Ectodermal cell (in vitro differentiated cells): Measurements from ENCODE around the gene CCDC87.

ENCODE experiments used
- H3K27ac ChIP-seq: 2 replicates; pipeline ENCODE4 v1.7.0; 2013; ENCODE audit warnings: mild to moderate bottlenecking, low read depth, low read length; ENCODE audit not compliant: insufficient read depth, poor library complexity, severe bottlenecking
- H3K27me3 ChIP-seq: 2 replicates; pipeline ENCODE4 v1.7.0; 2013; ENCODE audit warnings: mild to moderate bottlenecking, low read length; ENCODE audit not compliant: insufficient read depth, control insufficient read depth, poor library complexity, severe bottlenecking
- H3K36me3 ChIP-seq: one replicate; pipeline ENCODE4 v1.7.0; 2013; ENCODE audit warnings: low read length; ENCODE audit not compliant: control insufficient read depth, insufficient read depth
- H3K4me1 ChIP-seq: one replicate; pipeline ENCODE4 v1.7.0; 2013; ENCODE audit warnings: low read length; ENCODE audit not compliant: control insufficient read depth, insufficient read depth
- H3K4me3 ChIP-seq: 2 replicates; pipeline ENCODE4 v1.7.0; 2013; ENCODE audit warnings: low read depth, low read length, control low read depth; ENCODE audit not compliant: insufficient read depth
- H3K9me3 ChIP-seq: 2 replicates; pipeline ENCODE4 v1.7.0; 2013; ENCODE audit warnings: mild to moderate bottlenecking, low read length, moderate library complexity; ENCODE audit not compliant: control insufficient read depth
- WGBS, 2 experiments: methylation state at CpG; one replicate each; pipeline ENCODE4 v1.1.7; 2013; ENCODE audit warnings: missing lambda C conversion rate in 2 of 2; 5-methylcytosine and 5-hydroxymethylcytosine counted together

CCDC87 gene

GRCh38 chr11:66631883-66632282 lies 39.0 kb upstream of the CCDC87 start:
- WGBS, 2 experiments: 95 to 98% methylated on average over 6 of the region's 6 CpGs
- Histone ChIP-seq H3K4me3 (no peak overlapping the region), H3K9me3 (no peaks in the 10 kb centered on the region)

GRCh38 chr11:66629356-66629755 lies 36.5 kb upstream of the CCDC87 start:
- H3K27ac ChIP-seq: no peak overlapping the region
- no peaks in the 10 kb centered on the region for H3K9me3 ChIP-seq
- H3K4me3 ChIP-seq: no peak overlapping the region
- H3K27me3 ChIP-seq: no peaks in the 10 kb centered on the region
- peaks cover 69% of the 10 kb centered on the region for H3K36me3 ChIP-seq
- WGBS, 2 experiments: 94 to 100% methylated on average over 1 to 2 of the region's 2 CpGs
- no peaks in the 10 kb centered on the region for H3K4me1 ChIP-seq

More at GRCh38 chr11:66631883-66632282, 39.0 kb upstream of the CCDC87 start:
- Histone ChIP-seq H3K4me1 (no peaks in the 10 kb centered on the region), H3K36me3 (peaks cover 48% of the 10 kb centered on the region), H3K27ac (no peak overlapping the region), H3K27me3 (no peaks in the 10 kb centered on the region)

GRCh38 chr11:66628061-66628603 lies 35.3 kb upstream of the CCDC87 start:
- Histone ChIP-seq H3K27ac (no peak overlapping the region), H3K9me3 (no peaks in the 10 kb centered on the region), H3K36me3 (peaks cover 78% of the 10 kb centered on the region), H3K4me3 (no peak overlapping the region), H3K27me3 (no peaks in the 10 kb centered on the region), H3K4me1 (no peaks in the 10 kb centered on the region)
- WGBS, 2 experiments: 97 to 98% methylated on average over 7 of the region's 7 CpGs

DNA sequence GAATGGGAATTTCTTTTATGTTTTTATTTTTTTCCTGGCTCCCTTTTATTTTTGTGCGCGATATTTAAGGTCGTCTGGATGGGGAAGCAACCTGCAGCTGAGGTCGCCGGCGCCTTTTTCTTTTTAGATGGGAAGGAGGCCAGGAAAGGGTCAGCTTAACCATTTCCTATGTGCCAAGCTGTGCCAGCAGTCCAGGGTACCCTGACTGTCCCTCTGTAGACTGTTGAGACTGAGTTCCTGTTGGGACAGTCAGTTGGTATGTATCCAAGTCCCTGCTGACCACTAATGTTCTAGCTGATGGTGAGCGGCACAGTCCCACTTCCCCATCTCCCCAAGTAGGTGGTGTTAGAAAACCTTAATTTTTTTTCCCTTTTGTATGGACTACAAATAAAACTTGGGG lies 34.1 kb upstream of the CCDC87 start:
- WGBS, 2 experiments: 93 to 98% methylated on average over 7 of the region's 7 CpGs
- H3K36me3 ChIP-seq: peaks cover 75% of the 10 kb centered on the region

DNA sequence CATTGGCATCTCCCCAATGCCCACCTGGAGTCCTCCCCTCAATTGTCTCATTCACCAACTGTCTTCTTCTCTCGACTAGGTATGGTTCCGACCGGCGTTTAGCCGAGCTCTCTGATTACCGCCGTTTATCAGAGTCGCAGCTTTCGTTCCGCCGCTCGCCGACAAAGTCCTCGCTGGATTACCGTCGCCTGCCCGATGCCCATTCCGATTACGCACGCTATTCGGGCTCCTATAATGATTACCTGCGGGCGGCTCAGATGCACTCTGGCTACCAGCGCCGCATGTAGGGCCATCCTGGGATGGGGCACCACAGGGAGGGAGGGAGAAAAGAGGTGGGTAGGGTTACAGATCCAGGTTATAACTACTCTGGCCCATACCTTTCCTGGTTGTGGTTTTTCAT lies 33.5 kb upstream of the CCDC87 start:
- H3K9me3 ChIP-seq: no peaks in the 10 kb centered on the region
- 97% methylated on average over 25 of the region's 25 CpGs for WGBS, 2 experiments
- H3K36me3 ChIP-seq: peaks cover 75% of the 10 kb centered on the region

More for the DNA sequence above, 34.1 kb upstream of the CCDC87 start:
- Histone ChIP-seq H3K27me3 (no peaks in the 10 kb centered on the region), H3K4me1 (no peaks in the 10 kb centered on the region), H3K27ac (no peak overlapping the region), H3K9me3 (no peaks in the 10 kb centered on the region), H3K4me3 (no peak overlapping the region)

GRCh38 chr11:66625752-66626149 lies 32.9 kb upstream of the CCDC87 start:
- Histone ChIP-seq H3K4me3 (no peak overlapping the region), H3K36me3 (peaks cover 75% of the 10 kb centered on the region), H3K9me3 (no peaks in the 10 kb centered on the region), H3K27me3 (no peaks in the 10 kb centered on the region), H3K4me1 (peaks cover 3% of the 10 kb centered on the region), H3K27ac (no peak overlapping the region)
- WGBS, 2 experiments: 97 to 99% methylated on average over 9 of the region's 9 CpGs

More for the DNA sequence above, 33.5 kb upstream of the CCDC87 start:
- no peaks in the 10 kb centered on the region for H3K4me1 ChIP-seq
- no peaks in the 10 kb centered on the region for H3K27me3 ChIP-seq
- no peak overlapping the region for H3K4me3 ChIP-seq
- H3K27ac ChIP-seq: no peak overlapping the region

DNA sequence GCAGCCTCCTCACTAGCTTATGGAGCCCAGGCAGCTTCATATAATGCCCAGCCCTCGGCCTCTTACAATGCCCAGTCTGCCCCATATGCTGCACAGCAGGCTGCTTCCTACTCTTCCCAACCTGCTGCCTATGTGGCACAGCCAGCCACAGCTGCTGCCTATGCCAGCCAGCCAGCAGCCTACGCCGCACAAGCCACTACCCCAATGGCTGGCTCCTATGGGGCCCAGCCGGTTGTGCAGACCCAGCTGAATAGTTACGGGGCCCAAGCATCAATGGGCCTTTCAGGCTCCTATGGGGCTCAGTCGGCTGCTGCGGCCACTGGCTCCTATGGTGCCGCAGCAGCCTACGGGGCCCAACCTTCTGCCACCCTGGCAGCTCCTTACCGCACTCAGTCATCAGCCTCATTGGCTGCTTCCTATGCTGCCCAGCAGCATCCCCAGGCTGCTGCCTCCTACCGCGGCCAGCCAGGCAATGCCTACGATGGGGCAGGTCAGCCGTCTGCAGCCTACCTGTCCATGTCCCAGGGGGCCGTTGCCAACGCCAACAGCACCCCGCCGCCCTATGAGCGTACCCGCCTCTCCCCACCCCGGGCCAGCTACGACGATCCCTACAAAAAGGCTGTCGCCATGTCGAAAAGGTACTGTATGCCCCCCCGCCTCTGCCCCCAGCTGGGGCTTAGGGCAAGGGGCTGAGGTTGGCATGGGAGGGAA lies 32.3 kb upstream of the CCDC87 start:
- H3K27ac ChIP-seq: no peak overlapping the region
- H3K4me1 ChIP-seq: peaks cover 3% of the 10 kb centered on the region
- H3K36me3 ChIP-seq: peaks cover 71% of the 10 kb centered on the region
- no peaks in the 10 kb centered on the region for H3K9me3 ChIP-seq
- WGBS, 2 experiments: 96% methylated on average over 26 of the region's 26 CpGs
- H3K27me3 ChIP-seq: no peaks in the 10 kb centered on the region
- no peak overlapping the region for H3K4me3 ChIP-seq

GRCh38 chr11:66624450-66624849 lies 31.6 kb upstream of the CCDC87 start:
- H3K9me3 ChIP-seq: no peaks in the 10 kb centered on the region
- H3K27ac ChIP-seq: no peak overlapping the region
- WGBS, 2 experiments: 95 to 96% methylated on average over 16 of the region's 16 CpGs
- H3K36me3 ChIP-seq: peaks cover 63% of the 10 kb centered on the region
- H3K27me3 ChIP-seq: no peaks in the 10 kb centered on the region
- no peak overlapping the region for H3K4me3 ChIP-seq
- peaks cover 9% of the 10 kb centered on the region for H3K4me1 ChIP-seq

DNA sequence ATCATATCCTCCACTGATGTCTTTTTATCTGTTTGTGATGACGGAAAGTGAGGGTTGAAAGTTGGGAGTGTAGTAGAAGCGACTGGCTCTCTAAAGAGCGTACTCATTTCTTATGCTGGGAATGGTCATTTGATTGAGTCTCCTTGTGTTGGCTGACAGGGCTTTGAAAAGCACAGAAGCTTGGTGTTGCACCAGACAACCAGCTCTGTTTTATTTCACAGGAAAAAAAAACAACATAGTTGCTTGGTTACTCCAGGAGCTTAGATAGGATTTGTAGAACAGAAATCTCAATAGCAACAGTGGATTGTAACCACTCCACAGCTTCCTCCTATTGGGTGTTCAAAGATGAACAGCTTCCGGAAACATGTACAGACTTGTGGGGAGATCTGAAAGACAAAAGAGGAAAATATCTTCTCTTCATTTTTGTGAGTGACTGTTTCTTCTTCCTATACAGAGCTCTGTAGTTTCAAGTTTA lies 26.3 kb upstream of the CCDC87 start:
- peaks cover 24% of the 10 kb centered on the region for H3K36me3 ChIP-seq
- H3K4me1 ChIP-seq: peaks cover 19% of the 10 kb centered on the region
- no peak overlapping the region for H3K27ac ChIP-seq
- H3K9me3 ChIP-seq: no peaks in the 10 kb centered on the region
- H3K27me3 ChIP-seq: no peaks in the 10 kb centered on the region
- 94% methylated on average over 4 of the region's 4 CpGs for WGBS, 2 experiments
- H3K4me3 ChIP-seq: peak overlapping the region; percentile 77

DNA sequence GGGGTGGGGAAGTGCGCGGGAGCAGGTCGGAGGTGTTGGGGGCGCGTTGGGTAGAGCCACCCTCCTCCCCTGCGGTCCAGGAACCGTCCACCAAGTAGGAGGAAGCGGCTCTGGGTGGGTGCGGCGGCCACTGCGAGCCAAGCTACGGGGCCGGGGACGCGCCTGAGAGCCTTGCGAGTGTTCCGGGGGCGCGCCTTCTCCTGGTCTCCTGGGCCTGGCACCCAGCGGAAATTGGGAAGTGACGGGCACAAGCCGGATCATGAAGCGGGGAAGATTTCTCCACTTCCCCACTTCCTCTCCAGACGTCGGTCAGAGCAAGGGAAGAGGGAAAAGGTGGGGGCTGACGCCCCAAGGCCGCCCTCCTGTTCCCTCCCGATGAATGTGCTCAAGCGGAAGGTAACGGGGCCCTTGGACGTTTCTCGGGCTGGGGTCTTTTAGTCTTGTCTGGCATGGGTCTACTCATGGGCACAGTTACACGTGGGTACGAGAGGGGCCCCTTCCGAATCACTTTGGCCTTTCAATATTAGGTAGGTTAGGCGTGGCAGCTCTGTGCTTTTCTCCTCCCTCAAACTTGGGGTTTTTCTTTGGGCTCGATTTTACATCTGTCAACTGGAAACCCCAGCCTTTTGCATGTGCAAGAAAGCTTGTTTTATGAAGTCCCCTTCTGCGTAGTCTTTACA lies 24.4 kb upstream of the CCDC87 start:
- Histone ChIP-seq H3K4me3 (peak overlapping the region; percentile 77), H3K36me3 (peaks cover 13% of the 10 kb centered on the region), H3K9me3 (no peaks in the 10 kb centered on the region), H3K4me1 (peaks cover 19% of the 10 kb centered on the region), H3K27me3 (no peaks in the 10 kb centered on the region), H3K27ac (peak overlapping the region; percentile 88)
- WGBS, 2 experiments: 1 to 2% methylated on average over 38 of the region's 38 CpGs
